Measurements from ENCODE around the gene BAHCC1.

DNA sequence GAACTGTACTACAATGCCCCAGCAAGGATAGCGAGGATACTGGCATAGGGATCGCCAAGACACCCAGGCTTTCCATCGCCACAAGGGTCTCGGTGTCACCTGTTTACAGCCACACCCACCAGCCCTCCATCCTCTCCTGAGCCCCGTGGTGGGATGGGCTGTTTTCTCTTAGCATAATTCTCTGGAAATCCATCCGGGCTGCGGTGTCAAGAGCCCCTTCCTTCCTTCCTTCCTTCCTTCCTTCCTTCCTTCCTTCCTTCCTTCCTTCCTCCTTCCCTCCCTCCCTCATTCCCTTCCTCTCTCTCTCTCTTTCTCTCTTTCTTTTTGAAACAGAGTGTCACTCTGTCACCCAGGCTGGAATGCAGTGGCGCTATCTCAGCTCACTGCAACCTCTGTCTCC lies 36.0 kb upstream of the BAHCC1 start:
- TF ChIP-seq, protein P1, sequence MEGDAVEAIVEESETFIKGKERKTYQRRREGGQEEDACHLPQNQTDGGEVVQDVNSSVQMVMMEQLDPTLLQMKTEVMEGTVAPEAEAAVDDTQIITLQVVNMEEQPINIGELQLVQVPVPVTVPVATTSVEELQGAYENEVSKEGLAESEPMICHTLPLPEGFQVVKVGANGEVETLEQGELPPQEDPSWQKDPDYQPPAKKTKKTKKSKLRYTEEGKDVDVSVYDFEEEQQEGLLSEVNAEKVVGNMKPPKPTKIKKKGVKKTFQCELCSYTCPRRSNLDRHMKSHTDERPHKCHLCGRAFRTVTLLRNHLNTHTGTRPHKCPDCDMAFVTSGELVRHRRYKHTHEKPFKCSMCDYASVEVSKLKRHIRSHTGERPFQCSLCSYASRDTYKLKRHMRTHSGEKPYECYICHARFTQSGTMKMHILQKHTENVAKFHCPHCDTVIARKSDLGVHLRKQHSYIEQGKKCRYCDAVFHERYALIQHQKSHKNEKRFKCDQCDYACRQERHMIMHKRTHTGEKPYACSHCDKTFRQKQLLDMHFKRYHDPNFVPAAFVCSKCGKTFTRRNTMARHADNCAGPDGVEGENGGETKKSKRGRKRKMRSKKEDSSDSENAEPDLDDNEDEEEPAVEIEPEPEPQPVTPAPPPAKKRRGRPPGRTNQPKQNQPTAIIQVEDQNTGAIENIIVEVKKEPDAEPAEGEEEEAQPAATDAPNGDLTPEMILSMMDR (IDR thresholded peaks at IDR 0.05) = no peak
- TF ChIP-seq EZH2 (IDR thresholded peaks at IDR 0.05) = no peak

All from neural progenitor cell (in vitro differentiated cells).